ENCODE measurements around the gene DSG1.

- TF ChIP-seq CTCF (IDR thresholded peaks at IDR 0.05) (no peak), POLR2A (IDR thresholded peaks at IDR 0.05) (no peak), POLR2AphosphoS5 (IDR thresholded peaks at IDR 0.05) (no peak), EP300 (IDR thresholded peaks at IDR 0.05) (no peak)
Measured at GRCh38 chr18:31269566-31269965, 48.4 kb upstream of the DSG1 start.
